ENCODE data around the gene RLF.
A peak's percentile ranks its signal among the peaks of the same experiment; 100 is the strongest.

RLF gene

GRCh38 chr1:40161125-40161887 is at the start of gene RLF:
Gene RLF (plus strand): TSS chr1:40161387. CDS start chr1:40161400, 13 bp downstream.
- FAIRE-seq: no peak

GRCh38 chr1:40114400-40114799 is 46.8 kb upstream of the RLF start:
- FAIRE-seq: no peak

GRCh38 chr1:40120128-40120527 is 41.1 kb upstream of the RLF start:
- FAIRE-seq: no peak

GRCh38 chr1:40122855-40123254 is 38.3 kb upstream of the RLF start:
- no peak for FAIRE-seq

- no peak for FAIRE-seq
Observed at GRCh38 chr1:40130892-40131291, 30.3 kb upstream of the RLF start.

GRCh38 chr1:40132383-40133311 is 28.5 kb upstream of the RLF start:
- peak; percentile 84 for FAIRE-seq

- no peak for FAIRE-seq
Observed at GRCh38 chr1:40133312-40133665, 27.9 kb upstream of the RLF start.

GRCh38 chr1:40133839-40134238 is 27.3 kb upstream of the RLF start:
- no peak for FAIRE-seq

GRCh38 chr1:40140211-40140973 is 20.8 kb upstream of the RLF start:
- no peak for FAIRE-seq

- no peak for FAIRE-seq
Observed at GRCh38 chr1:40141878-40142535, 19.2 kb upstream of the RLF start.

GRCh38 chr1:40143891-40144575 is 17.2 kb upstream of the RLF start:
- FAIRE-seq: no peak

GRCh38 chr1:40151457-40152079 is 9.6 kb upstream of the RLF start:
- FAIRE-seq: no peak

GRCh38 chr1:40153073-40153770 is 8.0 kb upstream of the RLF start:
- peak; percentile 49 for FAIRE-seq

- no peak for FAIRE-seq
Observed at GRCh38 chr1:40155135-40155534, 6.1 kb upstream of the RLF start.

- FAIRE-seq: no peak
Observed at GRCh38 chr1:40155910-40156309, 5.3 kb upstream of the RLF start.

GRCh38 chr1:40160806-40161124 is 422 bp upstream of the RLF start:
- FAIRE-seq: no peak

GRCh38 chr1:40161888-40162397 is 756 bp downstream of the RLF start:
- FAIRE-seq: no peak

- FAIRE-seq: no peak
Observed at GRCh38 chr1:40162753-40163441, 1.7 kb downstream of the RLF start.

GRCh38 chr1:40167317-40167716 is 6.1 kb downstream of the RLF start:
- FAIRE-seq: no peak

GRCh38 chr1:40171036-40171435 is 9.8 kb downstream of the RLF start:
- no peak for FAIRE-seq
